ENCODE results near the gene BRD4.

- no peak for TF ChIP-seq CTCF (conservative IDR thresholded peaks at IDR 0.05 in 1 of 2, IDR thresholded peaks at IDR 0.05 in 1 of 2; ENCODE audit: low read depth in 1 of 2, low read length in 2 of 2)
- no peak for TF ChIP-seq EZH2 (IDR thresholded peaks at IDR 0.05; ENCODE audit: low read length, missing control alignments)
Measured at GRCh38 chr19:15259907-15260306, 72.4 kb downstream of the BRD4 start.

All from fibroblast of lung (primary cell).